Fibroblast of villous mesenchyme (primary cell): ENCODE data around the gene USP5. TPM values are rescaled to one million over a fixed set of nuclear protein-coding genes. Genes with fewer than 3 reads are reported as not detected.

Source experiments
- DNase-seq: peaks from one replicate; pipeline ENCODE4 v3.0.0-alpha.2; 2010; ENCODE audit warnings: low read depth
- H3K4me3 ChIP-seq: 2 replicates; pipeline ENCODE4 v1.5.1; 2011; ENCODE audit warnings: low read depth, mild to moderate bottlenecking, low read length
- CTCF ChIP-seq: IDR thresholded peaks from 2 replicates; pipeline ENCODE4 v1.5.1; 2012; ENCODE audit warnings: low read depth, mild to moderate bottlenecking, low read length; ENCODE audit not compliant: insufficient read depth
- total RNA-seq: library from RNA; depleted of rRNA; stranded (reverse); fragments of >200 nt; gene quantifications from 2 replicates; pipeline ENCODE4 v1.2.3, GENCODE V29; 2012

USP5 gene
- total RNA-seq, 1 donor, result 96.7 TPM

- no peak overlapping the region for H3K4me3 ChIP-seq
- DNase-seq, result no peak
- no peak for TF ChIP-seq CTCF
Measured at GRCh38 chr12:6846316-6846869, 5.6 kb upstream of the USP5 start.

GRCh38 chr12:6847676-6848075 is 4.3 kb upstream of the USP5 start:
- TF ChIP-seq CTCF, result no peak
- H3K4me3 ChIP-seq, result no peak overlapping the region
- no peak for DNase-seq

GRCh38 chr12:6849427-6849826 is 2.5 kb upstream of the USP5 start:
- DNase-seq, result no peak
- no peak overlapping the region for H3K4me3 ChIP-seq
- no peak for TF ChIP-seq CTCF

- TF ChIP-seq CTCF, result no peak
- peak overlapping the region; percentile 75 for H3K4me3 ChIP-seq
- no peak for DNase-seq
Measured at GRCh38 chr12:6849976-6850560, 1.9 kb upstream of the USP5 start.

GRCh38 chr12:6850796-6851152 is 1.2 kb upstream of the USP5 start:
- no peak for TF ChIP-seq CTCF
- DNase-seq, result no peak
- H3K4me3 ChIP-seq, result peak overlapping the region; percentile 75

GRCh38 chr12:6851153-6851920 is 613 bp upstream of the USP5 start, which contains the start of gene CDCA3:
TSS of gene CDCA3 (minus strand) at chr12:6851286. CDS start at chr12:6850952, 334 bp downstream.
- TF ChIP-seq CTCF, result no peak
- peak; percentile 99 for DNase-seq
- peak within 1 kb of the TSS; percentile 75 for H3K4me3 ChIP-seq
